GM04504 (cell line): Measurements from ENCODE around the gene HDAC9.

Experiments used
- DNase-seq: peaks from one replicate; pipeline ENCODE4 v3.0.0-alpha.2; 2012; ENCODE audit warnings: low read depth

The HDAC9 gene

DNA sequence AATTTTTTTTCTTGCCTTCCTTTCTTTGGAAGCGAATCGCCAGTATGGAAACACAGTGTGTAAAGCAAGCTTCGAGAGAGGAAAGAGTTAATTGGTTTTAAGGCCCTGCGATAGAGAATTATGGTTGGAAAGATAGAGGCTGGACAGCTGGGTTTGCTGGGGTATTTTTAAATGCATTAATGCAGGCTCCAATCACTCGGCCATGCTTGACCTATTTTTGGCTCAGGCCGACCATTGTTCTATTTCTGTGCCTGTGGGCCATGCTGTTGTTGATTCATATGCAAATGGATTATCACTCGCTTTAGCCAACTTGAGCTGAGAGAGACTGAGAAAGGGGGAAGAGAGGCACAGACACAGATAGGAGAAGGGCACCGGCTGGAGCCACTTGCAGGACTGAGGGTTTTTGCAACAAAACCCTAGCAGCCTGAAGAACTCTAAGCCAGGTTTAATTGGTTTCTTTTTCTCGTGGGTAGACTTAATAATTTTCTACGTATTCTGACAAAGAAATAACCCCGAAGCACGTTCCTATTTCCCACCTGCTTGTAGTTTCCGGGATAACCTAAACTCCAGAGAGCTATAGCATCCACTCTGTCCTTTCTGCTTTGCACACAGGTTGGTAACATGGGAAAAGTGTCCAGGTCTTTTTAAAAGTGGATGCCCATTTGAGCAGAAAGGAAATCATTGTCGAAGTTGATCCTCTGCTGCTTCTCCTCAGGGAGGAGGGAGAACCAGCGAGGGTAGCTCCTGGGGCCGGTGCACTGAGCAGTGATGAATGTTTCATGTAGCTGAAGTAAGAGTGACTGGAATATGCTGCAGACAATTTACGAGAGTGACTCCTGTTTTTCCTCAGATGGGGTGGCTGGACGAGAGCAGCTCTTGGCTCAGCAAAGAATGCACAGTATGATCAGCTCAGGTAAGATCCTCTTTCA lies at the start of gene HDAC9:
TSS of gene HDAC9 (plus strand) at position 338 of the 929 bp plus-strand sequence. CDS start at position 892, 554 bp downstream.
- DNase-seq = no peak

DNA sequence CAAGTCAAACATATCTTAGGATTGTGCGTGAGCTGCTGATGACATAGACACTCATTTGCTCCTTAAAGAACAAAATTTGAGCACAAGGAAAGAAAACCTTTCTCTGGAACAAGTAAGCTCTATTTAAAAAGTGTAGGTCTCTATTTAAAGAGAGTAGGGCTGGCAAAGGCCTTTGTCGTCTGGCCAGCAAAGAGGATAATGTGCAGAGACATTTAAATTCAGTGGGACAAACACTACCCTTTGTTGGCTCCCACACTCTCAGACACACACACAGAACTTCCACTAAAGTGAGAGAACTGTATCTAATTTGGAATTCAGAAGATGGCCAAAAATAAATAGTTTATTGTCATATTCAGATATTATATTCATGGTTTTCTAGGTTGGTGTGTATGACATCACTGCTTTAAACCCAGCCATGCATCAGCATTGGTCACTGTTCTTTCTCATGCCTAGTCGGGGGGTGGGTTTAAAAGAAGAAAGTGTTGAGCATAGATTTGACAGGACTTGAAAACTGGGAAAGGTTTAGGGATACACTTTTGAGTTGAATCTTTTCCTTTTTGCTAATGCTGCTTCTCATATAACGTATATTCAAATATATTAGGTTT lies 49.5 kb upstream of the HDAC9 start:
- DNase-seq = no peak

DNA sequence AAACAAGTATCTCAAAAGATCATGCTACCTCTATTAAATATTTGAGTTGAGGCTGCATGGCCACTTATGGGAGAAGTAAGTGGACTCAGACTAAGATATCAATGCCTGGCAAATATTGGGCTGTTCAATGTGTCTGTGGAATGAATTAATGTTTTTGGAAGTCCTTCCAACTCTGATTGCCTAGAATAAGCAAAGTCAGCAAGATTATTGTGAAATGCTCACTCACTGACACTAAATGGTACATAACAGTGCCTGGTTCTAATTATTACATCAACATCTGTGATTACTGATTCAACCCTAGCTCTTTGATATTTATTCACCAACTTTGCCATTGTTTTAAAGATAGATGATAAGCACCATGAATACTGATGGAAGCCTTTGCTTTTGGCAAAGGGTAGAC lies 45.5 kb upstream of the HDAC9 start:
- DNase-seq = no peak

DNA sequence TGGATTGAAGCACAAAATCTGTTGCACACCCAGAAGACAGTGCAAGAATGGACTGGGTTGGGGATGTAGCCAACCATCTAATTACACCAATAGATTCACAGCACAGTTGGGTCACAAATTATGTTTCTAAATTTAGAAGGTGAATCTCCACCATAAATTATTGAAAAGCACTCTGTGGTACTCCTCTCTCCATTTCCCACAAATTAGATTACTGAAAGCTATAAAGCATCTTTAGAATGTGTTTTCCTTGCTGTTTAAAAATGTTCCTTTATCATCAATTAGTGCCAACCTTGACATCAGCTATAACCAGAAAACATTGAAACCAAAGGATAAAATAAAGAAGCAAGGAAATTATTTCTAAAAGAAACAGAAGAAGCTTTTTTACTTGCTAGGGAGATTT lies 39.9 kb upstream of the HDAC9 start:
- no peak for DNase-seq

DNA sequence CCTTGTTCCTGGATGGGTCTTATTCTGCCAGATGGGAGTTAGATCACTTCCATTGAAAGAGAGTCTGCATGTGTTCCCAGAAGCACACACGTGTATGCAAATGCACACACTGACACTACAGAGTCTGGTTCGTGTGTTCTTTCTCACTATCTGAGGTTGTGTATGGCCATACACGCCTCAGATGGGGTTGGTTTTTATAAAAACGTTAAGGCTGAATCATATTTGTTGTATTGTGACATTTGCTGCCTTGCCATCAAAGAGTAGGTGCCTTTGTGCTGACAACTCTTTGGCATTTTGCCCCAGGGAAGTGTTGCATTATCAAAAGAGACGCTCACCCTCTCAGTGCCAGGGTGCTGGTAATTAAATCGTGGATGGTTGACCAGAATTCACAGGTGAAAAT lies 37.7 kb upstream of the HDAC9 start:
- DNase-seq = no peak

DNA sequence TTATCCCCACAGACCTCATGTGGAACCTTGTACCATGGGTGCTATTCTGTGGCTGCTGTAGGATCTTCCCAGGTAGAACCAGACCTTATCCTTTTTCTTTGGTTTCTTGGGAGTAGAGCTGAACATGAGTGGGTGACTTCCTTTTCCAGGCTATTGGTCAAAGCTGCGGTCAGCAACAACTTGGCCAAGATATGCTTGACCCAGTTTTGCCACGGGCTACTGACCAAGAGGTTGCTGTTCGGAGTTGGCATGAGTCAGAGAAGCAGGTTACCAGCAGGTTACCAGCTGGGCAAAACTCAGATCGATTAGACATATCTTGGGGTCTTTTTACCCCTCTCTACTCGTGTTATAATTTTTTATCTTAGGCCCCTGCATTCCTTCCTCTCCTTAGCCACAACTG lies 36.7 kb upstream of the HDAC9 start:
- DNase-seq = peak; percentile 42

DNA sequence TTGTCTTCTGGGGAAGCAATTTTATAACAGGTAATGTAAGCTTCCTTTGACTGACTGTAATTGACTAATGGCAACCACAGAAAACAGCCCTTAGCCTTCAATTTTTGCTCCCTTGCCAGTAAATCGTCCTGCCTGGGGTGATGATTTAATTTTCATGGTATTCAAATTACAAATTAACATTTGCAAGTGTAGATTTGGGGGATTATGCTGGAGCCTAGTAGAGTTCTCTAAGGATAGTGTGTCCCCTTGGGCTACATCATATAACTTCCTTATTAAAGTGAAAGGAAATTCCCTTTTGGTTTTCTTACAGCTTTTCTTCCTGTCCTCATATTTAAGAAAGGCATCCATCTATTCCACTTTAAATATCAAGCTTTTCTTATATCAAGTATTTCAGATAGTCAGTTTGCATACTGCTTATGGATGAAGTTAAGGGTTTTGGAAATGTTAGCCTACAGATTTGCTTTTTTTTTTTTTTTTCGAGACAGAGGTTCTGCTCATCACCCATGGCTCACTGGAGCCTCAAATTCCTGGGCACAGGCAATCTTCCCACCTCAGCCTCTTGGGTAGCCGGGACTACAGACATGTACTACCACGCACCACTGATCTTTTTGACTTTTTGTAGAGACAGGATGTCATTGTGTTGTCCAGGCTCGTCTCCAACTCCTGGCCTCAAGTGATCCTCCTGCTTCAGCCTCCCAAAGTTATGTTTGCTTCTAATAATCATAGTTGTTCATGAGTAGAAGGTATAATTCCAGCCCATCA lies 35.9 kb upstream of the HDAC9 start:
- no peak for DNase-seq

DNA sequence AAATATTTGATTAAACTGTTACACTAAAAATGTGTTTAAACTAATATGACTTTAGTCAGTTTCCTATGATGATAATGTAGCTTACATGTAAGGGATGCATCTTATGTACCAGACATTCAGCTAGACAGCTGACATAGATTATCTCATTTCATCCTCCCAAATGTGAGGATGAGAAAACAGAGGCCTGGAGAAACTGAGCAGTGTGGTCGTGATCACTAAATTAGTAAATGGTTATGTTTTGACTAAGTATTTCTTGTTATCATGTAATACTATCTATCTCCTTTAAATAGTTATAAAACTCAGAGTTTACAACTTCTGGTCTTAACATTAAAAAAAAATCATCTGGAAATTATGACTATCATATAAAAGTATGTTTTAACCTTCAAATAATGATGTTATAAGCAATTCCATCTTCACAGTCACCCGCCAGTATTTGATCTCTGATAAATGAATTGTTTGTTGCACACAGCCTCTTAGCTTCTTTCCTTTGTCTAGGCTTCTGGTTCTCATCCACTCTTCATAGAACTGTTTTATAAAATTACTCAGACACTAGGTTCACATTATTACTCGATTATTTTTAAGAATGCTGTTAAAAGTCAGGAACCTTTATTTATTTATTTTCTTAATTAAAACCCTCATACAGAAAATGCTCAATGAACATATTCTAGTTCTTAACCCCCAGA lies 33.6 kb upstream of the HDAC9 start:
- no peak for DNase-seq

DNA sequence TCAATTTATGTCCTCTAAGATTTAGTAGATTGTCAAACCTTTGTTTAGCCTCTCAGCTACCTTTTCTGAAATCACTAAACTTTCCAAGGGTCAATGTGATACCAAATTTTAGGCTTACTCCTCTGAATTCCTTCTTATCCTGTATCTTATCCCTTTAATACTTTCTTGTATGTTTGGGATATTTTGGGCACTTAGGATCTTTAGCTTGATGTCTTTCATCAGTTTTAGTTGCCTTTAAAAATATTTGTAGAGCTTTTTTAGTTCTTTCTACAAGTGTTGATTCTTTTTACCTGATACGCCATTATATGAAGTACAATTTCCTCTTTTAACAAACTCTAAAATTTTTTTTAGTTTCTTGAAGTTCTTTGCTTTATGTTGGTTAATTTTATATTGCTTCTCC lies 30.7 kb upstream of the HDAC9 start:
- DNase-seq = no peak

DNA sequence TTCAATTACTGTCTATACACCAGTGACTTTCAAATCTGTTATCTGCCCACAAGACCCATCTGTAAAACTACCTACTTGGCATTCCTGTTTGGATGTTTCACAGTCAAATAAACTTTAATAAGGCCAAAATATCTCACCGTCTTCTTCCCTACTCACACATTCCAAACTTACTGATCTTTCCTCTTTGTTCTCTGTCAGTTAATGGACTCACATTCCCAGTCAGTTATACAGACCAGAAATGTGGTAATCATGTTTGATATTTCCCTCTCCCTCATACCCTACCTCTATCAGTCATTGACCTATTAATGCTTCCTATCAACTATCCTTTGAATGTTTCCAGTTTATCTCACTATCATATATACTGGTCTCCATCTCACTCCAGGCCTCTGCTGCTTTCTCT lies 28.5 kb upstream of the HDAC9 start:
- DNase-seq = no peak

DNA sequence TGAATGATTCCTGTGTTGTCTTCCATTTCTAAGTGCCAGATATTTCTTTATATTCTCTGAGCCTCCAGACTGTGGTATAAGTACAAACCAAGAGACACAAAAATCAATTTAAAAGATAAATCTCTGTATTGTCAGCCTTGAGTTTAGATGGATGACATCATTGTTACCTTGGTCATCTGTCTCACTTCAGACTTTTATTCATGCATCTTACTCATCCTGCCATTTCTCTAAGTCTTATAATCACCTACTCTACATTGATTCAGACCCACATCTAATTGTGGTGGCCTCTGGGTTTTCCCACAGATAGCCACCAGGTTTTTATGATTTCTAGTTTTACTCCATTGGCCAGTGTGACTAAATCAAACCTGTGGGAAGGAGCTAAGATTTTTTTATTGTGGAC lies 26.8 kb upstream of the HDAC9 start:
- no peak for DNase-seq

DNA sequence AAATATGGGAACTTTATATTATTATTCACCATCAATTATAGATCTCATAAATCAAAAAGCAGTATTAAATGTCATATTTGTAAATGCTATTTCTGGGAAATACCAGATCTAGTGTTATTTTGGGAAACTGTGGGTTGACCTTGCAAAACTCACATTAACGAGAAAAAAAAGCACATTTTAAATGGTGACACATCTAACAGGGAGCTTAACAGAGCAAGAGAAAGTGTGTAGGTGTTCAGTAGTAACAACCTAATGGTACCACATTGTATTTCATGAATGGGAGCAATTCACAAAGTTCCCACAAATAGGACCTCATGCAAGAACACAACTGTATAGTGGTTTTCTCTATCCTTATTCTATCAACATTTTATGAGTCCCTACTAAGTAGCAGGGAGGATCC lies 26.2 kb upstream of the HDAC9 start:
- DNase-seq = no peak

DNA sequence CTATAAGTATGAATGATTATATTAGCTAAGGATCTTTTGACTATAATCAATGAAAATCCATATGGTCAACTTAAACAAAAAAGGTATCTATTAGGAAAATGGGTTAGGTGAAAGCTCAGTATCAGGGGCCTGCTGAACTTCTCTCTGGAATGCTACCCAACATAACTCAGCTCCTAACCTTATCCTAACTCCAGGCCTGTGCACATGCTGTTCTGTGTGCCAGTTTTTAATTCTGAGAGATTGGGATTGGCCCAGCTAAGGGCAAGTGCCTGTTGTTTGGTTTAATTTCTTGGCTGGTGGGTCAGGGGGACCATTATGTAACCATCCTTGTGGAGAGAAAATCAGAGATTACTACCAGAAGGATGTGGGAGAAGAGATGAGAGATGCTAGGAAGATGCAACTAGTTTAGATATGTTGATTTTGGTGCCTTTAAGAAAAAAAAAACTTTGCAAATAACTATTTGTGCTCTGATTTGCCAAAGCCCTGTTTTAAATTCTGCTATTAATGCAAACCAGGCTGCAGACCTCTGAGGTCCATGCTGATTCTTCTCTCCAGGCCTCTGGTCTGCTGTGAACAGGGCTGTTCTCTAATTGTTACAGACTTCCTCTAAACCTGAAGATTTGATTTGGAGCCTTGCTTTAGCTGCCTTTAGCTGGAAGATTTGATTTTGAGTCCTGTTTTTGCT lies 23.9 kb upstream of the HDAC9 start:
- DNase-seq = no peak

DNA sequence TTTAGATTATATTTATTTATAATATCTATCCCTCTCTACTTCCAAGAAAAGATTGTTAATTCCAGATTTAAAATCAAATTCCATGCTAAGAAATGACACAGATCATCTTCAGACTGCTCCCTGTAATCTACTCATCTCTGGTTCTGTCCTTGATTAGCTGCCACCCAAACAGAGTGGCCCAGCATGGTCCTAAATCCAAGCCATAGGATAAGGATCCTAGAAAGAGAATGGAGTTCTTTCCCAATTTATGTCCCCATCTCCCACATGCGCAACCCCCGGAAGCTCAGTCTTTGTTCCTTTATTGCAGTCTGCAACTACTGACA lies 23.4 kb upstream of the HDAC9 start:
- DNase-seq = no peak

DNA sequence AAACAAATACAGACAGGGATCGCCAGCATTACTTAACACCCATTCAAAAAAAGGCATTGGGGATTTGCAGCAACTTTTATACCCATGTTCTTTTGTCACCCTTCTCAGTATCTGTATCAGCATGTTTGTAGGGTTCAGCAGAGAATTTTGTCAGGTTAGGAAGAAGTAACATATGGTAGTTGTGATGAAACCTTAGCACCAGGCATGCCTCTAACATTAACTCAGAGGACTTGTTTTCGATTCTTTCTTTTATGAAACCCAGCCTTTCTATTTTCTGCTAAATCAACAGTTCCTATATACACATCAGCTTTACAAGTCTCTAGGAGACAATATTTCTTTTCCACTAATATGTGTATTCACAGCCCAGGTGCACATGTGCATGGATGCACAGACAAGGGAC lies 22.4 kb upstream of the HDAC9 start:
- no peak for DNase-seq

DNA sequence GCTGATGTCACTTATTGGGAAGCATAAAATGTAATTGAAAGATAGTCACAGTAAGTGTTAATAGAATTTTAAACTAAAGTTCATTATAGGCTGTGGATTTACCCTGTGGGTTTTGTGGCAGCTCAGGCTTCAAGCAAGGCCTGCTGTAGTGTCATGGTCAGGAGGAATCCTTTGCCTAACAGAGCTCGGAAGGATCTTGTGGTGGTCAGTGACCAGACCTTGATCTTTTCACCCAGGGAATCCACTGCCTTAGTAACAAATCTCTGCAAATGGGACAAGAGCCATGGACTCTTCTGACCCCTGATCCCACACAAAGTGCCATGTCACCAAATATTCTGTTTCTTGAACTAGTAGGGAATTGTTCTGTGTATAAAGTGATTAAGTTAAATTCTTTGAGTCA lies 20.6 kb upstream of the HDAC9 start:
- DNase-seq = no peak

DNA sequence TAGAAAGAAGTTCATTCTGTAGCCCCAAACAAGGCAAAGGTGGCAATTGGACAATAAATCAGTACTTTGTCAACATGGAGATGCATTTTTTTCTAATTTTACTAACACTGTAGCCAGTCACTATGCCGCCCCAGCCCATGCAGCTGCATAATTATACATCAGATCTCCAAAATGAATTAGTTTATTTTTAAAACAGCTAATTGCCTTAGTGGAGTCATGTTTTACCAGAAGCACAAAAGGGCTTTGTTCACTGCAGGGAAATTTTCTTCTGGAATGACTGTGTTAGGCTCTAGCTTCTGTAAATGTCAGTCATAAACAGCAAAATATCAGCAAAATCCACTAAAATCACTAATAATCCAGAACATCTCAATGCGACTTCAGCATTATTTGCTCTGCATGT lies 20.1 kb upstream of the HDAC9 start:
- DNase-seq = no peak

DNA sequence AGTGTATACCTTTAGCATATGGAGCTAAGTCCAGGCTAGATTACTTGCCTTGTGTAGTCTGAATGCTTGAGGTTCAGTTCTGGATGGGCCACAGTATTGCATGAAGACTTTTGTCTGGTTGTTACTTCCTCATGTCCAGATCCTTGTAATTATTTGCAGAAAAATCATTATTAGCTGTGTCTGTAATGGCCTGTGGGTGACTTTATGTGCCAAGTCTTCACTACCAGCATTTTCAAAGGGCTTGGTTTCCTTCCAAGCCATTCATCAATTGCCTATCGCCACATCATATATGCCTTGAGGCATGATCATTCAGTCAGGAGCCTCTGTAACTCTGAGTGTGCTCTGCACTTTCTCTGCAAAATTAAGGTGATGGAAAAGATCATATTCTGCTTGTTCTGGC lies 13.8 kb upstream of the HDAC9 start:
- no peak for DNase-seq

DNA sequence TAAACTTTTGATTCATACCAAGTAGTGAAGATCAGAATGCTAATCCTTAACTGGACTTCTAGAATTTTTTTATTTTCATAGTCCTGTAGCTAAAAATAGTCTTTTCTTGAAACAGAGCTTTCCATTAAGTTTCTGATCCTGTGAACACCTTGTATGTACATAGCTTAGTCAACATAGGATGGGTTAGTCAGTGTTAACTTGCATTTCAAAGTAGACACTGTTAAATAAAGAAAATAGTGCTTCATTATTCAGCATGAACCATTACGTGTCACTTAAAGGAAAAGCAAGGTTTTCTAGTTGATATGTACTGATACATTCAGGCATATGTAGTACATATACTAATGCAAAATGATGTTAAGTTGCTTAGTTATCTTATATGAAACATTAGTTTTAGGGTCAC lies 7.5 kb upstream of the HDAC9 start:
- DNase-seq = no peak

DNA sequence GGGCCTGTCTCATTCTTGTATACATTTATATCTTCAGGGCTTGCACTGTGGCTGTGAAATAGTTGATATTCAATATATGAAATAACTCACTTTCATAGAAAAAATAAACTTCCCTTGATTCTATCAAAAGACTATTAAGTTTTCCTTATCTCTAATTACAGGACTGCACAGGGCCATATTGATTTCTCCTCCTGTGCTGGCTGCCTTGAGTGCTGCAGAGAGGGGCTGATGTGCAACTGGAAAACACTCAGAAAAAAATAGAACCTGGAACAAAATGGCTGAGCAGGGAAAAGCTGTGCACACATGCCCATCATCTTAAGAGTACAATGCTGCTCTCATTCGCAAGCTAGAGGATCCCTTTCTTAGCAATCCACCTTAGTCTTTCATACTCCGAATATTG lies 5.9 kb upstream of the HDAC9 start:
- DNase-seq = no peak

DNA sequence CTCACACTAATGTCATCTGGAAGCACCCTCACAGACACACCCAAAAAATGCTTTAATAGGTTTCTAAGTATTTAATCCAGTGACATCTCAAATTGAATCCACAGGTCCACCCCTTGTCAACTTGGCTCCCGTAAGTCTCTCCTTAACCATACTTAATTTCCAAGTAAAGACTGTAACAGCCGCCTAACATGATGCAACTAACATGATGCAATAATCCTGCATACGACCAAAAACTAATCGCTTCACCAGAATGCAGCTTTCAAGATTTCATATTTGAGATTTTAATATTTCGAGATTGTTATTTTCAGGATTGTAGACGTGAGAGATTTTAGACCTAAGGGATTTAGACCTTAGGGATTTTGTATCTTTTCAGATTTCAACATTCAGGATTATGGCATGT lies 3.7 kb upstream of the HDAC9 start:
- no peak for DNase-seq

DNA sequence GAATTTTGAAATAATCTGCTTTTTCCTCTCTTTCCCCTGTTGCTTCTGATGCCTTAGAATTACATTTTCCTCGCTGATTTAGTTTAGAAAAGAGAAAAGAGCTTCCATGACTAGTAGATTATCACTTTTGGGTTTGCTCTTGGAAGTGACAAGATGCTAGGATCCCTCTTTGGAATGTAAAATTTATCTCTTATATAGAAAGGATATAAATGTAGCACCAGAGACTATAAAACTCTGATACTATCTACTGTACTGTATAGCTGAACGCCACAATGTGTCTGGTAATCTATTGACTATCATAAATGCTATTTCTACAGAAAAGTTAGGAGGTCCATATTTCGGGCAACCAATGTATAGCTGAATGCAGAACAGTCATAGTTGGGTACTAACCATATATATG lies 1.1 kb upstream of the HDAC9 start:
- DNase-seq = no peak
